PC-9 (cell line): ENCODE data around the gene MIB1. TPM values are rescaled to one million over a fixed set of nuclear protein-coding genes. Genes with fewer than 3 reads are reported as not detected.

Experiments used
- BruUV-seq: library from RNA; stranded (reverse); fragments of 400-500 nt; replicated peaks from 2 replicates; lab custom pipeline; 2021; lab: Mats Ljungman, UMichigan
- CTCF ChIA-PET: fragments of 300-600 bp; sonication (Branson Sonifier 250); formaldehyde crosslinking; loops from one replicate; lab custom pipeline; 2022; ENCODE audit warnings: antibody characterized with exemption; lab: Charles Lee
- POLR2A ChIA-PET: fragments of 300-600 bp; sonication (Branson Sonifier 250); formaldehyde crosslinking; loops from one replicate; lab custom pipeline; 2022; ENCODE audit warnings: antibody characterized with exemption; ENCODE audit not compliant: unreplicated experiment; lab: Charles Lee
- DNase-seq, 2 experiments: peaks; one replicate each; pipeline versions ENCODE4 v3.0.0 to v3.0.0-alpha.2; 2015 to 2022; ENCODE audit warnings: mixed read lengths in 1 of 2
- H2AFZ ChIP-seq: fragments of 200-600 bp; sonication (generic); 2 replicates; pipeline ENCODE4 v1.8.1; 2017; ENCODE audit warnings: antibody characterized with exemption
- H3F3A ChIP-seq: fragments of 200-600 bp; sonication (generic); 2 replicates; pipeline ENCODE4 v1.8.1; 2017; ENCODE audit warnings: antibody characterized with exemption, mild to moderate bottlenecking, low read depth; ENCODE audit not compliant: insufficient read depth
- H3K27ac ChIP-seq: fragments of 200-600 bp; sonication (generic); 2 replicates; pipeline ENCODE4 v1.6.1; 2016; ENCODE audit warnings: mixed run types
- H3K27me3 ChIP-seq: fragments of 200-600 bp; sonication (generic); 2 replicates; pipeline ENCODE4 v1.6.1; 2016; ENCODE audit warnings: low read depth, mixed run types; ENCODE audit not compliant: insufficient read depth
- H3K36me3 ChIP-seq: fragments of 200-600 bp; sonication (generic); 2 replicates; pipeline ENCODE4 v1.6.1; 2016; ENCODE audit warnings: low read depth, mixed run types
- H3K4me1 ChIP-seq: fragments of 200-600 bp; sonication (generic); replicated peaks from 2 replicates; pipeline ENCODE4 v1.6.1; 2016; ENCODE audit warnings: mixed run types; ENCODE audit not compliant: insufficient read depth
- H3K4me2 ChIP-seq: fragments of 200-600 bp; sonication (generic); 2 replicates; pipeline ENCODE4 v1.6.1; 2017; ENCODE audit warnings: mixed run types
- H3K4me3 ChIP-seq: fragments of 200-600 bp; sonication (generic); 2 replicates; pipeline ENCODE4 v1.6.1; 2016; ENCODE audit warnings: mixed run types
- H3K79me2 ChIP-seq: fragments of 200-600 bp; sonication (generic); 2 replicates; pipeline ENCODE4 v1.6.1; 2017; ENCODE audit warnings: low read depth, mixed run types
- H3K9me2 ChIP-seq: fragments of 200-600 bp; sonication (generic); 2 replicates; pipeline ENCODE4 v1.8.1; 2017; ENCODE audit warnings: mild to moderate bottlenecking; ENCODE audit not compliant: insufficient read depth
- H3K9me3 ChIP-seq: fragments of 200-600 bp; sonication (generic); 2 replicates; pipeline ENCODE4 v1.8.1; 2016; ENCODE audit warnings: low read depth; ENCODE audit not compliant: insufficient read depth
- H4K20me1 ChIP-seq: fragments of 200-600 bp; sonication (generic); 2 replicates; pipeline ENCODE4 v1.8.1; 2017; ENCODE audit not compliant: insufficient read depth
- EZH2 ChIP-seq: fragments of 200-600 bp; sonication (generic); IDR thresholded peaks from 2 replicates; pipeline ENCODE4 v1.8.0; 2017; ENCODE audit warnings: antibody characterized with exemption, low read depth
- intact Hi-C: fragments of 100-400 bp; cut with micrococcal nuclease; formaldehyde crosslinking; loops from one replicate; pipeline ENCODE4 v1.10.0; 2022; ENCODE audit not compliant: unreplicated experiment
- total RNA-seq: library from RNA; stranded (reverse); gene quantifications from 2 replicates; pipeline ENCODE4 v1.2.3, GENCODE V29; 2021
- TF ChIP-seq, protein P1 (sequence below): fragments of 200-600 bp; sonication (generic); conservative IDR thresholded peaks from 2 replicates; pipeline ENCODE4 v1.6.1; 2017; ENCODE audit warnings: mixed run types, antibody characterized with exemption, mild to moderate bottlenecking, moderate library complexity

MIB1 gene
- total RNA-seq, 1 experiment from 2014 or later: 40.1 TPM

DNA sequence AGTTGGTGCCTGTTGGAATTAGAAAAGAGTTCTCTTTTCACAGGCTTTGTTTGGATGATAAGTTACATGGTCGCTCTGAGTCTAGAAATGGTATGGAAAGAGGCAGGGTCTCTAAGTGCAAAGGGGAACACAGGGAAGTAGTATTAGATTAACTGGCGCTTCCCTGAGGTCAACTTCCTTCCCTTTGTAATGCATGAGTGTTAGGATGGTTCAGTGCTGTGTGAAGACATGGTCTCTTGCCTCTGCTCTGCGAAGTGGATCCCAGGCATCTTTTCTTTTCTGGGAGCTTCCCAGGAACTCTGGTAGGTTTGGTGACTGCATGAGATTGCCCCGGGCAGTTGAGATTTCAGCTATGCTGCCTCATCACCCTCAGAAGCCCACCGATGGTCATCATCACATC lies 170.3 kb downstream of the MIB1 start:
- no peaks in the 10 kb centered on the region for H3F3A ChIP-seq
- intact Hi-C loops: loop anchor here (5.0 to 10.0 kb wide), 2 partner anchors 256 to 1074 kb away; partner anchors contain the start of gene GATA6

GRCh38 chr18:21911551-21911950 lies 171.0 kb downstream of the MIB1 start:
- Histone ChIP-seq H3K4me3 (no peak overlapping the region), H3K27me3 (no peaks in the 10 kb centered on the region), H3K36me3 (no peaks in the 10 kb centered on the region), H3K27ac (no peak overlapping the region), H4K20me1 (no peaks in the 10 kb centered on the region), H3F3A (no peaks in the 10 kb centered on the region), H3K79me2 (no peaks in the 10 kb centered on the region), H3K4me1 (no peaks in the 10 kb centered on the region), H3K9me2 (no peaks in the 10 kb centered on the region), H2AFZ (no peak overlapping the region), H3K4me2 (no peak overlapping the region), H3K9me3 (no peaks in the 10 kb centered on the region)
- ChIA-PET CTCF (no interaction called here), POLR2A (no interaction called here)
- intact Hi-C loops: loop anchor here (5.0 to 10.0 kb wide), 2 partner anchors 256 to 1073 kb away; partner anchors contain the start of gene GATA6
- BruUV-seq: no TSS peak
- no peak for DNase-seq
- TF ChIP-seq EZH2: no peak
- TF ChIP-seq, protein P1, sequence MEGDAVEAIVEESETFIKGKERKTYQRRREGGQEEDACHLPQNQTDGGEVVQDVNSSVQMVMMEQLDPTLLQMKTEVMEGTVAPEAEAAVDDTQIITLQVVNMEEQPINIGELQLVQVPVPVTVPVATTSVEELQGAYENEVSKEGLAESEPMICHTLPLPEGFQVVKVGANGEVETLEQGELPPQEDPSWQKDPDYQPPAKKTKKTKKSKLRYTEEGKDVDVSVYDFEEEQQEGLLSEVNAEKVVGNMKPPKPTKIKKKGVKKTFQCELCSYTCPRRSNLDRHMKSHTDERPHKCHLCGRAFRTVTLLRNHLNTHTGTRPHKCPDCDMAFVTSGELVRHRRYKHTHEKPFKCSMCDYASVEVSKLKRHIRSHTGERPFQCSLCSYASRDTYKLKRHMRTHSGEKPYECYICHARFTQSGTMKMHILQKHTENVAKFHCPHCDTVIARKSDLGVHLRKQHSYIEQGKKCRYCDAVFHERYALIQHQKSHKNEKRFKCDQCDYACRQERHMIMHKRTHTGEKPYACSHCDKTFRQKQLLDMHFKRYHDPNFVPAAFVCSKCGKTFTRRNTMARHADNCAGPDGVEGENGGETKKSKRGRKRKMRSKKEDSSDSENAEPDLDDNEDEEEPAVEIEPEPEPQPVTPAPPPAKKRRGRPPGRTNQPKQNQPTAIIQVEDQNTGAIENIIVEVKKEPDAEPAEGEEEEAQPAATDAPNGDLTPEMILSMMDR: no peak

More for the DNA sequence above, 170.3 kb downstream of the MIB1 start:
- Histone ChIP-seq H3K4me3 (no peak overlapping the region), H4K20me1 (no peaks in the 10 kb centered on the region), H3K9me3 (no peaks in the 10 kb centered on the region), H3K27me3 (no peaks in the 10 kb centered on the region), H3K4me1 (no peaks in the 10 kb centered on the region), H3K27ac (no peak overlapping the region), H3K4me2 (no peak overlapping the region), H3K79me2 (no peaks in the 10 kb centered on the region), H3K9me2 (no peaks in the 10 kb centered on the region), H2AFZ (no peak overlapping the region), H3K36me3 (no peaks in the 10 kb centered on the region)
- ChIA-PET POLR2A (no interaction called here), CTCF (no interaction called here)
- TF ChIP-seq, protein P1: no peak
- no peak for TF ChIP-seq EZH2
- no peak for DNase-seq
- no TSS peak for BruUV-seq

- Histone ChIP-seq H3F3A (no peaks in the 10 kb centered on the region), H3K4me1 (no peaks in the 10 kb centered on the region), H3K4me2 (no peak overlapping the region), H3K27me3 (no peaks in the 10 kb centered on the region), H3K79me2 (no peaks in the 10 kb centered on the region), H3K4me3 (no peak overlapping the region), H3K9me3 (no peaks in the 10 kb centered on the region), H3K27ac (no peak overlapping the region), H2AFZ (no peak overlapping the region), H4K20me1 (no peaks in the 10 kb centered on the region), H3K9me2 (no peaks in the 10 kb centered on the region), H3K36me3 (no peaks in the 10 kb centered on the region)
- intact Hi-C loops: loop anchor here (5.0 to 10.0 kb wide), 2 partner anchors 255 to 1072 kb away; partner anchors contain the start of gene GATA6
- TF ChIP-seq EZH2: no peak
- TF ChIP-seq, protein P1: no peak
- DNase-seq: no peak
- POLR2A ChIA-PET: no interaction called here
- CTCF ChIA-PET: no interaction called here
- no TSS peak for BruUV-seq
Measured at GRCh38 chr18:21912339-21913239, 172.0 kb downstream of the MIB1 start.
